ENCODE results near the gene ZHX3. TPM values are rescaled to one million over a fixed set of nuclear protein-coding genes. Genes with fewer than 3 reads are reported as not detected.

Gene ZHX3
- total RNA-seq, 1 donor from 2014 or later, result 34.5 TPM

- no peak overlapping the region for H3K4me3 ChIP-seq
- H3K27me3 ChIP-seq (ENCODE audit: low read depth), result no peaks in the 10 kb centered on the region
- H3K9me3 ChIP-seq, result no peaks in the 10 kb centered on the region
- ATAC-seq (no peak), DNase-seq (no peak)
- peaks cover 46% of the 10 kb centered on the region for H3K4me1 ChIP-seq
- TF ChIP-seq, protein P1, sequence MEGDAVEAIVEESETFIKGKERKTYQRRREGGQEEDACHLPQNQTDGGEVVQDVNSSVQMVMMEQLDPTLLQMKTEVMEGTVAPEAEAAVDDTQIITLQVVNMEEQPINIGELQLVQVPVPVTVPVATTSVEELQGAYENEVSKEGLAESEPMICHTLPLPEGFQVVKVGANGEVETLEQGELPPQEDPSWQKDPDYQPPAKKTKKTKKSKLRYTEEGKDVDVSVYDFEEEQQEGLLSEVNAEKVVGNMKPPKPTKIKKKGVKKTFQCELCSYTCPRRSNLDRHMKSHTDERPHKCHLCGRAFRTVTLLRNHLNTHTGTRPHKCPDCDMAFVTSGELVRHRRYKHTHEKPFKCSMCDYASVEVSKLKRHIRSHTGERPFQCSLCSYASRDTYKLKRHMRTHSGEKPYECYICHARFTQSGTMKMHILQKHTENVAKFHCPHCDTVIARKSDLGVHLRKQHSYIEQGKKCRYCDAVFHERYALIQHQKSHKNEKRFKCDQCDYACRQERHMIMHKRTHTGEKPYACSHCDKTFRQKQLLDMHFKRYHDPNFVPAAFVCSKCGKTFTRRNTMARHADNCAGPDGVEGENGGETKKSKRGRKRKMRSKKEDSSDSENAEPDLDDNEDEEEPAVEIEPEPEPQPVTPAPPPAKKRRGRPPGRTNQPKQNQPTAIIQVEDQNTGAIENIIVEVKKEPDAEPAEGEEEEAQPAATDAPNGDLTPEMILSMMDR (IDR thresholded peaks at IDR 0.05), result no peak
- peak overlapping the region; percentile 68 for H3K27ac ChIP-seq
- intact Hi-C loops (cut with DNase I), result loop anchor here (5.0 kb wide), 1 partner anchor 163 kb away; no protein-coding TSS in a partner anchor
- peaks cover 73% of the 10 kb centered on the region for H3K36me3 ChIP-seq
These were observed 142.7 kb downstream of the ZHX3 start for GRCh38 chr20:41174782-41175181.

GRCh38 chr20:41174373-41174772 lies 143.2 kb downstream of the ZHX3 start:
- Histone ChIP-seq H3K36me3 (peaks cover 77% of the 10 kb centered on the region), H3K4me3 (no peak overlapping the region), H3K27me3 (ENCODE audit: low read depth) (no peaks in the 10 kb centered on the region), H3K27ac (peak overlapping the region; percentile 68), H3K4me1 (peaks cover 46% of the 10 kb centered on the region), H3K9me3 (no peaks in the 10 kb centered on the region)
- ATAC-seq (no peak), DNase-seq (no peak)
- TF ChIP-seq, protein P1 (IDR thresholded peaks at IDR 0.05), result no peak
- intact Hi-C loops (cut with DNase I), result loop anchor here (5.0 kb wide), 1 partner anchor 163 kb away; no protein-coding TSS in a partner anchor

GRCh38 chr20:41173791-41174341 lies 143.7 kb downstream of the ZHX3 start:
- Histone ChIP-seq H3K4me1 (peaks cover 46% of the 10 kb centered on the region), H3K27me3 (ENCODE audit: low read depth) (no peaks in the 10 kb centered on the region), H3K9me3 (no peaks in the 10 kb centered on the region), H3K36me3 (peaks cover 82% of the 10 kb centered on the region), H3K27ac (peak overlapping the region; percentile 68), H3K4me3 (no peak overlapping the region)
- TF ChIP-seq, protein P1 (IDR thresholded peaks at IDR 0.05), result no peak
- no peak for DNase-seq
- intact Hi-C loops (cut with DNase I), result loop anchor here (5.0 kb wide), 1 partner anchor 163 kb away; no protein-coding TSS in a partner anchor
- ATAC-seq, result no peak

DNA sequence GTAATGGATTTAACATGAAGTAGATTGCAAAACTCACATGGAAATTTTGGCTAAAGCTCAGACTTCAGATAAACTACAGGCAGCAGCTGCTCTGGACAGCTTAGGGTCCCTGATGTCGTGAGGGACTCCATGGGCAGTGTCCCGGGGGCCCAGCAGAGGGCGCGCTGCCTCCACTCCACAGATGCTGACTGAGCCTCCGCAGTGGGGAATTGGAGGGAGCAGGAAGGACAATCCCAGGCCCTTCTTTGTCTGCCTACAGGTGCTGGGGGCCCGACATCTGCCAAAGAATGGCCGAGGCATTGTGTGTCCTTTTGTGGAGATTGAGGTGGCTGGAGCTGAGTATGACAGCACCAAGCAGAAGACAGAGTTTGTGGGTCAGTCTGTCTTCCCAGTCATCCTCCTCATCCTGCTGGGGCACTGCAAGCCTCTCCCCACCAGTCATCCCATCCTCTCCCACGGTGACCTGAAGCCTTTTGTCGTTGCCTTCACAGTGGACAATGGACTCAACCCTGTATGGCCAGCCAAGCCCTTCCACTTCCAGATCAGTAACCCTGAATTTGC lies 144.3 kb downstream of the ZHX3 start:
- H3K4me1 ChIP-seq, result peaks cover 46% of the 10 kb centered on the region
- H3K27ac ChIP-seq, result peak overlapping the region; percentile 68
- no peaks in the 10 kb centered on the region for H3K27me3 ChIP-seq (ENCODE audit: low read depth)
- intact Hi-C loops (cut with DNase I), result loop anchor here (5.0 kb wide), 1 partner anchor 164 kb away; no protein-coding TSS in a partner anchor
- H3K4me3 ChIP-seq, result no peak overlapping the region
- DNase-seq (peak; percentile 80), ATAC-seq (peak; percentile 89 to 90)
- H3K36me3 ChIP-seq, result peaks cover 89% of the 10 kb centered on the region
- no peaks in the 10 kb centered on the region for H3K9me3 ChIP-seq
- TF ChIP-seq, protein P1 (IDR thresholded peaks at IDR 0.05), result peak; percentile 94

DNA sequence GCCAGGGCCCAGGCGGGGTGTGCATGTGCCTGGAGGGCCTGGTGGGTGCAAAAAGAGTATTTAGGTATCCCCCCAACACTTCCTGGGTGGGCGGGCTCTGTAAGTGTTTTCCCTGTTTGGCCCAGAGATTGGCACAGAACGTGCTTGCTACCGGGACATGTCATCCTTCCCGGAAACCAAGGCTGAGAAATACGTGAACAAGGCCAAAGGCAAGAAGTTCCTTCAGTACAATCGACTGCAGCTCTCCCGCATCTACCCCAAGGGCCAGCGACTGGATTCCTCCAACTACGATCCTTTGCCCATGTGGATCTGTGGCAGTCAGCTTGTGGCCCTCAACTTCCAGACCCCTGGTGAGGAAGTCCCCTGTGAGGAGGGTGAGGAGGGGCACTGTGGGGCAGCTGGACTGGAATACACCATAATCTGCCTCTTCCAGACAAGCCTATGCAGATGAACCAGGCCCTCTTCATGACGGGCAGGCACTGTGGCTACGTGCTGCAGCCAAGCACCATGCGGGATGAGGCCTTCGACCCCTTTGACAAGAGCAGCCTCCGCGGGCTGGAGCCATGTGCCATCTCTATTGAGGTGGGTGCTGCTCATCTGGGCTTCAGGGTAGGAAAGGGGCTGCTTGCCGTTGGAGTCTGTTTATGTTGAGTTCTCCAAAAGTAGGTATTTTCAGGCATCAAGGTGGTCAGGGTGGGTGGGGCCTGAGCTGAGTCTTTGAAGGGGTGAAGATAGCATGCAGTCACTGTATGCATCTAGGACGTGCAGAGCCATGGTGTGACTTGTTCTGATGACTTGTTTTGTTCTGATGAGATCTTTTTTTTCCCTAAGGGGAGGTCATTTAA lies 145.0 kb downstream of the ZHX3 start:
- Histone ChIP-seq H3K36me3 (peaks cover 96% of the 10 kb centered on the region), H3K27ac (peak overlapping the region; percentile 74), H3K27me3 (ENCODE audit: low read depth) (no peaks in the 10 kb centered on the region), H3K4me1 (peaks cover 40% of the 10 kb centered on the region), H3K9me3 (no peaks in the 10 kb centered on the region), H3K4me3 (no peak overlapping the region)
- intact Hi-C loops (cut with DNase I), result loop anchor here (5.0 kb wide), 1 partner anchor 165 kb away; no protein-coding TSS in a partner anchor
- ATAC-seq (peak; percentile 1 to 7), DNase-seq (no peak)
- TF ChIP-seq, protein P1 (IDR thresholded peaks at IDR 0.05), result no peak
